ENCODE results near the gene REEP1. TPM values are rescaled to one million over a fixed set of nuclear protein-coding genes. Genes with fewer than 3 reads are reported as not detected.

Gene REEP1
- total RNA-seq, 1 experiment from 2014 or later = 5.9 TPM

GRCh38 chr2:86225581-86225980, 111.8 kb downstream of the REEP1 start:
- no peak overlapping the region for H2AFZ ChIP-seq (ENCODE audit: low read depth, low read length, poor library complexity, severe bottlenecking)
- H3K36me3 ChIP-seq (ENCODE audit: control insufficient read depth in 1 of 2, insufficient read depth in 2 of 2, low read length in 2 of 2) = no peaks in the 10 kb centered on the region
- H3K27ac ChIP-seq (ENCODE audit: low read depth, low read length) = no peak overlapping the region
- no peak overlapping the region for H3K9ac ChIP-seq (ENCODE audit: low read length)
- intact Hi-C loops (cut with micrococcal nuclease) = no loop called here
- ChIA-PET CTCF (no interaction called here), RAD21 (ENCODE audit: low non-redundant PET in 1 of 2, low total read pairs in 2 of 2, uncharacterized antibody in 2 of 2, unreplicated experiment in 2 of 2) (no interaction called here), POLR2A (no interaction called here)
- H3K9me2 ChIP-seq (ENCODE audit: insufficient read depth) = no peaks in the 10 kb centered on the region
- ATAC-seq (no peak), DNase-seq (ENCODE audit: low read depth, low spot score) (no peak)
- H3K4me2 ChIP-seq (ENCODE audit: low read length) = no peak overlapping the region
- no peak overlapping the region for H3K4me3 ChIP-seq (replicated peaks in 1 of 2; ENCODE audit: low read depth in 1 of 2, low read length in 2 of 2)
- no peaks in the 10 kb centered on the region for H4K20me1 ChIP-seq (ENCODE audit: insufficient read depth)
- no peaks in the 10 kb centered on the region for H3K9me3 ChIP-seq (ENCODE audit: control insufficient read depth in 1 of 2, insufficient read depth in 1 of 2, low read depth in 1 of 2, low read length in 2 of 2)
- BruUV-seq (replicated peaks) = no TSS peak
- TF ChIP-seq RAD21 (IDR thresholded peaks at IDR 0.05; ENCODE audit: low read depth) (no peak), MAX (IDR thresholded peaks at IDR 0.05) (no peak), SRF (IDR thresholded peaks at IDR 0.05; ENCODE audit: low read depth) (no peak), SP1 (IDR thresholded peaks at IDR 0.05; ENCODE audit: low read depth) (no peak), CEBPB (IDR thresholded peaks at IDR 0.05; ENCODE audit: low read depth) (no peak), ATF3 (IDR thresholded peaks at IDR 0.05) (no peak), REST (IDR thresholded peaks at IDR 0.05; ENCODE audit: low read depth) (no peak), ZNF274 (IDR thresholded peaks at IDR 0.05; ENCODE audit: low read depth, low read length) (no peak), EZH2phosphoT487 (IDR thresholded peaks at IDR 0.05; ENCODE audit: borderline replicate concordance) (no peak), ZFX (IDR thresholded peaks at IDR 0.05) (no peak), YY1 (IDR thresholded peaks at IDR 0.05; ENCODE audit: extremely low read depth, insufficient replicate concordance, low read depth, low read length) (no peak), JUND (IDR thresholded peaks at IDR 0.05) (no peak), CTCF (IDR thresholded peaks at IDR 0.05 in 2 of 3, conservative IDR thresholded peaks at IDR 0.05 in 1 of 3; ENCODE audit: borderline replicate concordance in 1 of 3, insufficient read depth in 1 of 3, low read depth in 2 of 3, low read length in 2 of 3) (no peak), SIN3A (IDR thresholded peaks at IDR 0.05; ENCODE audit: low read depth) (no peak), CBX3 (IDR thresholded peaks at IDR 0.05; ENCODE audit: low read depth) (no peak), ZBTB33 (IDR thresholded peaks at IDR 0.05; ENCODE audit: extremely low read depth, insufficient replicate concordance, low read length) (no peak)
- no peaks in the 10 kb centered on the region for H3K79me2 ChIP-seq (ENCODE audit: insufficient read depth, low read length)
- no peaks in the 10 kb centered on the region for H3K27me3 ChIP-seq (ENCODE audit: insufficient read depth, low read length)
- H3K4me1 ChIP-seq (ENCODE audit: control insufficient read depth in 1 of 2, insufficient read depth in 2 of 2, low read length in 2 of 2) = no peaks in the 10 kb centered on the region; a peak in 1 of 4 replicates

Measured in HCT116 (cell line).